ENCODE results near the gene FSD1.
"Not testable (repeated sequence)": the region's sequence is repeated elsewhere in the genome, so short reads cannot be mapped to it uniquely, and the experiment has no call there.

Gene FSD1

DNA sequence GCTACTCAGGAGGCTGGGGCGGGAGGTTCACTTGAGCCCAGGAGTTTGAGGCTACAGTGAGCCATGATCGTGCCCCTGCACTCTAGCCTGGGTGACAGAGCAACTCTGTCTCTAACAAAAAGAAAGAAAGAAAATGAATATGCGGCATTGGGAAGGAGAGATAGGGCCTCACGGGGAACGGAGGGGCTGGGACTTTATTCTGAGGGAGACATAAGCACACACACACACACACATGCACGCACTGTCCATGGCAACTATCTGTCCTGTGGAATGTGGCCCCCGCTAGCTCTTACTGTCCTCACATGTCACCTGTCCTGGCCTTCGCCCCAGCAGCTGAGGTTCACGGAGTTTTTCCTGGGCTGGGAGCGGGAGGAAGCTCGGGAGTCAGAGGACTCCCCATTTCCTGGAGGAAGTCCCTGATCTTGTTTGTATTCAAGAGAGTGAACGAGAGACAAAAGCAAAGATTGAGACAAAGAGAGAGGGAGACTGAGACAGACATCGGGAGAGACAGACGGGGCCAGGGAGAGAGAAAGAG, 33.6 kb downstream of the FSD1 start:
- peak overlapping the region; percentile 56; the same call in 1 of the 2 replicates for H3K4me3 ChIP-seq (ENCODE audit: low read length)

DNA sequence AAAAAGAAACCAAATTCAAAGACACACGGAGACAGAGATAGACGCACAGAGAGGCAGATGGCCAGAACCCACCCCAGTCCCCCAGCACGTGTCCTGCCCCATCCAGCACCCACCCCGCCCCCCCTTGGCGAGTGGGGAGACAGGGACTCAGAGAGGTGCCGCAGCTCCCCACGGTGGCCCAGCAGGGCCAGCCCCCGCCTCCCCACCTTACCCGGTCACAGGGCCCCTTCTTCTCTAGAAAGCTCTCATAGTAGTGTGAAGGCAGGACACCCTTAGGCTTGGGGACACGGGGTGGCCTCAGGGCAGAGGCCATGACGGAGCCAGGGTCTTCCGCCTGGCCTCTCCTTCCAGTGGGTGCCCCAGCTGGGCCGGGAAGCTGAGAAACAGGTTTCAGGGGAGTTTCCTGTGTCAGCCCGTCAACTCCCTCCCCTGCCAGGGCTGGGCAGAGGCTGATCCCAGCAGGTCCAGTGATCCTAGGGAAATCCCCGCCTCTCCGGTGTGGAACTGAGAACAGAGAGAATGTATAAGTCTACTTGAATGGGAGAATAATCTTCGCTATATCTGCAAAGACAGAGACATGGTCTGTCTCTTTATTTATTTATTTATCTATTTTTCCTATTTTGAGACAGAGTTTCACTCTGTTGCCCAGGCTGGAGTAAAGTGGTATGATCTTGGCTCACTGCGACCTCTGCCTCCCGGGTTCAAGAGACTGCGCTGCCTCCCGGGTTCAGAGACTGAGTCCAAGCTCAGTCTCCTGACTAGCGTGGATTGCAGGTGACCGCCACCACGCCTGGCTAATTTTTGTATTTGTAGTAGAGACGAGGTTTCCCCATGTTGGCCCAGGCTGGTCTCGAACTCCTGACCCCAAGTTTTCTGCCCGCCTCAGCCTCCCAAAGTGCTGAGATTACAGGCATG, 34.3 kb downstream of the FSD1 start, which contains the start of gene STAP2:
Gene STAP2, minus strand, starts transcription at position 387 of the 915 bp plus-strand sequence. Its CDS starts 74 bp downstream, at position 313.
- TF ChIP-seq ZNF274 (IDR thresholded peaks at IDR 0.05; ENCODE audit: low read depth, low read length) = no peak
- H3K4me3 ChIP-seq (ENCODE audit: low read length) = peak within 1 kb of the TSS; percentile 56; the same call in 1 of the 2 replicates

More for the DNA sequence above, 33.6 kb downstream of the FSD1 start:
- TF ChIP-seq ZNF274 (IDR thresholded peaks at IDR 0.05; ENCODE audit: low read depth, low read length) = no peak

DNA sequence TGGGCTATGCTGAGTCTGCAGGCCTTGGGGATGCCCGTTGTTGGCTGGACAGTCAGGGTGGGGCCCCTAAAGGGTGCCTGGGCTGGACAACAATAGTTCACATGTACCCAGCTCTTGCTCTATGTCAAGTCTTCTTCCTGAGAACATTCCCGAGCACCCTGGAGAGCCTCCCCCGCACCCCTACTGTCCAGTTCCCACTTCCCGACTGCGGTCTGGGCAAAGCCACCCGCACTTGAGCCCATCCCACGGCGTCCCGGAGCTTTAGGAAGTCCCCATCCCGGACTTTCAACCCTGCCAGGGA, 37.9 kb downstream of the FSD1 start:
- TF ChIP-seq ZNF274 (IDR thresholded peaks at IDR 0.05; ENCODE audit: low read depth, low read length) = no peak
- H3K4me3 ChIP-seq (ENCODE audit: low read length) = peak overlapping the region; percentile 70; the same call in 1 of the 2 replicates

DNA sequence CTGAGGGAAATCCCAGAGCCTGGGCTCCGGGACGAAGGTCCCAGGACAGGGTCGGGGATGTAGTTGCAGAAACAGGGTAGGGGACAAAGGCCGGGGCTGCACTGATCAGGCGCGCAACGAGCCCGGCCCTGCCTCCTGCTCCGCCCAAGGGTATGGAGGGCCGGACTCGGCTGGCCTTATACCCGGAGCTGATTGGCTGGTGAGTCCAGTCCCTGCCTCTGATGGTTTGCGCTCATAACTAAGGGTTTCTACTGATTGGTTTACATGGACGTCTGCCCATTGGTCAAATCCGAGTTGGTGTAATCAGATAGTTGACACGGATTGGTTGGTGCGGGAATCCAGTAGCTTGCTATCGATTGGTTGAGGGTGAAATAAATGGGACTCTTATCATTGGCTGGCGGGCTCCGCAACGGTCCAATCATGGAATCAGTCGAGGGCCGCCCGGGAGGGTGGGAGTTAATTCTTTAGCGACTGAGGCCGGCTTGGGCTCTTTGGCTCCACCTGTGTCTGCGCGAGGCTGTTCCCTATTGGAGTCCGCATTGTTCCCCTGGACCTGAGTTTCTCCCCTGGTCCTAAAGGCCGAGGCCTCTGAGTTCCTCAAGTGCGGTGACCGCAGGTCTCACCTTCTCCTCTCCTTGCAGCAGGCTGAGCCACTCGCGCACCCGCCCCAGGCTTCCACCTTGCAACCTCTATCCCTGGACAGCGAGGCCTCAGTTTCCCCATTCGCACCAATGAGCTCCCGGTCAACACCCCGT, 38.4 kb downstream of the FSD1 start:
- TF ChIP-seq ZNF274 (IDR thresholded peaks at IDR 0.05; ENCODE audit: low read depth, low read length) = no peak

DNA sequence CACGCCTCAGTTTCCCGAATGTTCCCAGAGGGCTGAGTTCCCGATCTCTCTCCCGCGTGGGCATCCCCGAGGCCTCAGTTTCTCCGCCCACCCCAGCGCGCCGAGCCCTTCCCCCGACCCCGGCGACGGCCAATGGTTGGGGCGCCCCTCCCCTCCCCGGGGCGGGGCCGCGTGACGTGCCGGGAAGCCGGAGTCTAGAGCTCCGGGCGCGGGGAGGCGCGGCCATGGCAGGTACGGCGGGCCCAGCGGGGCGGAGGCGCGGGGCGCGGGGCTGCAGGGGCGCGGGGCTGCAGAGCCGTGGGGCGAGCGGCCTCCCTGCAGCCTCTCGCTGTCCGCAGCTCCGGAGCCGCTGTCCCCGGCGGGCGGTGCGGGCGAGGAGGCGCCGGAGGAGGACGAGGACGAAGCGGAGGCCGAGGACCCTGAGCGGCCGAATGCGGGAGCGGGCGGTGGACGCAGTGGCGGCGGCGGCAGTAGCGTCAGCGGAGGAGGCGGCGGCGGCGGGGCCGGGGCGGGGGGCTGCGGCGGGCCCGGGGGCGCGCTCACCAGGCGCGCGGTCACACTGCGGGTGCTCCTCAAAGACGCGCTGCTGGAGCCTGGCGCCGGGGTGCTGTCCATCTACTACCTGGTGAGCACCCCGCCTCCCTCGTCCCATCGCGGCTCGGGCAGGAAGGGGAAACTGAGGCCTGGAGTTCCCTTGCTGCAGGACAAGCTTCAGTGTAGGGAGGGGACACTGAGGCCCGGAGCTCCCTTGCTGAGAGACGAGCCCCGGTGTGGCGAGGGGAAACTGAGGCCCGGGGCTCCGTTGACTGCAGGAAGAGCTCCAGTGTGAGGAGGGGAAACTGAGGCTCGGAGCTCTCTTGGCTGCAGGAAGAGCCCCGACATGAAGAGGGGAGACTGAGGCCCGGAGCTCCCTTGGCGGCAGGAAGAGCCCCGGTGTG, 39.2 kb downstream of the FSD1 start, which contains the start of gene MPND:
Gene MPND, plus strand, starts transcription at position 193 of the 938 bp plus-strand sequence. Its CDS starts 32 bp downstream, at position 225.
- TF ChIP-seq ZNF274 (IDR thresholded peaks at IDR 0.05; ENCODE audit: low read depth, low read length) = no peak
- H3K4me3 ChIP-seq (ENCODE audit: low read length) = peak within 1 kb of the TSS; percentile 73

More for the DNA sequence above, 38.4 kb downstream of the FSD1 start:
- H3K4me3 ChIP-seq (ENCODE audit: low read length) = peak overlapping the region; percentile 70

DNA sequence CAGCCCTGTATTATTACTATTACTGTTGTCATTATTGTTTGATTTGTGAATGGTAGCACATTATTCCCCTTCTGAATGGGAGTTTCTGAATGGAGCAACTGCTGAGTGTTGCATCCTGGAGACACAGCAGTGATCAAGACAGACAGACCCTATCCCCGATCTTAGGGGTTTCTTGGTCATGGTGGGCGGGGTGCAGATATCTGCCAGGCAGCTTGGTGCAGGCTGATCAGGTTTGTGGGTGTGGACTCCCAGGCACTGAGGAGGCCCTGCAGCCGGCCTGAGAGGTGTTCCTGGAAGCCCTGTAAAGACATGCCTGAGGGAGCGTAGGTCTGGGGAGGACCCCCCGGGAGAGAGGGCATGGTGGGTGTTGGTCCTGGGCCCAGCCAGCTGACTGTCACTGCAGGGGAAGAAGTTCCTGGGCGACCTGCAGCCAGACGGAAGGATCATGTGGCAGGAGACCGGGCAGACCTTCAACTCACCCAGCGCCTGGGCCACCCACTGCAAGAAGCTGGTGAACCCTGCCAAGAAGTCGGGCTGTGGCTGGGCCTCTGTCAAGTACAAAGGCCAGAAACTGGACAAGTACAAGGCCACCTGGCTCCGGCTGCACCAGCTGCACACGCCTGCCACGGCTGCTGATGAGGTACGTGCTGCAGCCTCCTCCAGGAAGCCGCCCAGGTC, 41.1 kb downstream of the FSD1 start:
- TF ChIP-seq ZNF274 (IDR thresholded peaks at IDR 0.05; ENCODE audit: low read depth, low read length) = no peak
- H3K4me3 ChIP-seq (ENCODE audit: low read length) = no peak overlapping the region

DNA sequence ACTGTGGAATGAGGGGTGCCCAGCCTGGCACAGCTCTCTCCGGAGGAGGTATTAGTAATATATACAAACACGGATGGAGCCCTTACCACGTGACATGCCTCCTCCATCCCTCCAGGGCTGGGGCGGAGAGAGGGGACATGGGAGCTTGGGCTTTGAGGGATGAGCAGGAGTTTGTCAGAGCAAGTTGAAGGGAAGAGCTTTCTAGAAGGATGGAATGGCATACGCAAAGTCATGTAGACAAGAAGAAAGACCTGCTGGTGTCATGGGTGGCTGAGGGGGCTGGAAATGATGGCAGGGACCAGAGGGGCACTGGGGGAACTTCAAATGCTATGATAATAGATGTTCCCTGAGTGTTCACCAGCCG, 41.6 kb downstream of the FSD1 start:
- no peak for TF ChIP-seq ZNF274 (IDR thresholded peaks at IDR 0.05; ENCODE audit: low read depth, low read length)
- H3K4me3 ChIP-seq (ENCODE audit: low read length) = no peak overlapping the region

DNA sequence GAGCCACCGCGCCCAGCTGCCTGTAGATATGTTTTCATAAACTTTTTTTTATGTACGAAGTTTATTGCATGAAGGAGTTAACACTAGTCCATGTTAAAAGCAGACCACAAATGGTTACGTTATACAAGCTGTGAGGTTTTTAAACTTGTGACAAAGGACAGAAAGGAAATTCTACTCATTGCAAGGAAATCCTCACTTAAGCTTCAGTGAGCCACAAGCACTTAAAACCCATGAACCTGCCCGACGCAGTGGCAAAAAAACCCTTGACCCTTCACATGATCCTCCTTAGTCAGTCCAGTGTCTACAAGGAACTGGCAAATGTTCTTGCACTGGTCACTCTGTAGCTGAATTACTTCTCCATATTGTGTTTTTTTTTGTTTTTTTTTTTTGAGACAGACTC, 43.1 kb downstream of the FSD1 start:
- no peak for TF ChIP-seq ZNF274 (IDR thresholded peaks at IDR 0.05; ENCODE audit: low read depth, low read length)
- no peak overlapping the region for H3K4me3 ChIP-seq (ENCODE audit: low read length)

DNA sequence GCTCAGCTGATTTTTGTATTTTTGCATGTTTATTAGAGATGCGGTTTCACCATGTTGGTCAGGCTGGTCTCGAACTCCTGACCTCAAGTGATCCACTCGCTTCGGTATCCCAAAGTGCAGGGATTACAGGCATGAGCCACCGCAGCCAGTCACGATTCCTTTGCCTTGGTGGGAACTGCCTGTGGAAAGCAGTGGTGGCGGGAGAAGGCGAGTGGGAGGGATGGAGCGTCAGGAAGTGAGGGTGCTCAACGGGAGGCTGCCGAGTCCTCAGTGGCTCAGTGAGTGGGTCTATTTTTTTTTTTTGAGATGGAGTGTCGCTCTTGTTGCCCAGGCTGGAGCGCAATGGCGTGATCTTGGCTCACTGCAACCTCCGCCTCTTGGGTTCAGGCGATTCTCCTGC, 44.8 kb downstream of the FSD1 start:
- H3K4me3 ChIP-seq (ENCODE audit: low read length) = not testable (repeated sequence)

DNA sequence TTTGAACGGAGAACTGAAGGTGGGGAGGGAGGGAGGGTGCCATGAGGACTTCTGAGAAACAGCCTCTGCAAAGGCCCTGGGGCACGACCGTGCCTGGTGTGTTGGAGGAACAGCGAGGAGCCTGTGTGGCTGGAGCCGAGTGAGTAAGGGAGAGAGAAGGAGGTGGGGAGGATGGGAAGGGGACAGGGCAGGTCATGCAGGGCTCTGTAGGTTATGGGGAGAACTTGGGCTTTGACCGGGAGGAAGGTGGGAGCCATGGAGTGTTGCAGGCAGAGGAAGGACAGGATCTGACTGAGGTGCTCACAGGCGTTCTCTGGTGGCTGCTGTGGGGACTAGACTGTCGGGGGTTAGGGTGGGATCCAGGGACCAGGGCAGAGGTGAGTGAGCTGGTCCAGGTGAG, 45.7 kb downstream of the FSD1 start:
- TF ChIP-seq ZNF274 (IDR thresholded peaks at IDR 0.05; ENCODE audit: low read depth, low read length) = no peak
- no peak overlapping the region for H3K4me3 ChIP-seq (ENCODE audit: low read length)

DNA sequence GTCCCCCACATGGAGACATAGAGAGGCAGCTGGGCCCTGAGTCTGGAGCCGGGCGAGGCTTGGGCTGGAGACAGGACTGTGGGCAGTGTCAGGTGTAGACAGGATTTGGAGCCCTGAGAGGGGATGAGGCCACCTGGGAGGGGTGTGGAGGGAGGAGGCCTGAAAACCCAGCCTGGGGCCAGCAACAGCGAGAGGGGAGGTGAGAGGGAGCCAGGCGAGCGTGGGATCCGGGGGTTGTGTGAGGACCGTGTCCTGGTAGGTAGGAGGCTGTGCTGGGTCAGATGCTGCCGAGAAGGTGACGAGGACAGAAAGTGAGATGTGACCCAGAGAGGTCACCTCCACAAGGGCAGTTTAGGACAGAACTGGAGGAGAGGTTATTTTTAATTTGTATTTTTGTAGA, 46.3 kb downstream of the FSD1 start:
- TF ChIP-seq ZNF274 (IDR thresholded peaks at IDR 0.05; ENCODE audit: low read depth, low read length) = no peak
- no peak overlapping the region for H3K4me3 ChIP-seq (ENCODE audit: low read length)

DNA sequence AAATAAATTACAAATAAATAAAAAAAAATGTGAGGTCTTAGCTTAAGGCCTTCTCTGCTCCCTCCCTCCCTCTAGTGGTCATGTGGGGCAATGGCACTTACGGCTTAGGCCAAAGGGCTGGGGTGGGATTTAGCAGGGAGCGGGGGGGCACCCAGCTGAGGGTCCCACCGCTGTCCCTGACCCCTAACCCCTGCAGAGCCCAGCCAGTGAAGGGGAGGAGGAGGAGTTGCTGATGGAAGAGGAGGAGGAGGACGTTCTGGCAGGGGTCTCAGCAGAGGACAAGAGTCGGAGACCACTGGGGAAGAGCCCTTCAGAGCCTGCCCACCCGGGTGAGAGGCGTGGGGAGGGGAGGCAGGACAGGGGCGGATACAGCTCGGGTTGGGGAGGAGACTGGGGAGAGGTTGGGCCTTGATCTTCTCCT, 48.3 kb downstream of the FSD1 start:
- TF ChIP-seq ZNF274 (IDR thresholded peaks at IDR 0.05; ENCODE audit: low read depth, low read length) = no peak

DNA sequence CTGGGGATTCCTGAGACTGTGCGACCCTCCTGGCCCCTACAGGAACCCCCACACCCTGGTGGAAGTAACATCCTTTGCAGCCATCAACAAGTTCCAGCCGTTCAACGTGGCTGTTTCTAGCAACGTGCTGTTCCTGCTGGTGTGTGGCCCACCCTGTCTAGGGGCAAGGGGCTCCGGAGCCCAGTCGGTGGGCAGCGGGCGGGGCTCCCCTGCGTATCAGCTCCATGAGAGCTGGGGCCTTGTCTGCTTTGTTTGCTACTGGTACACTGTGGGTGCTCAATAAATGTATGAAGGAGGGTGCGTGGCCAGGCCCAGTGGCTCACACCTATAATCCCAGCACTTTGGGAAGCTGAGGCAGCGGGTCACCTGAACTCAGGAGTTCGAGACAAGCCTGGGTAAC, 49.9 kb downstream of the FSD1 start:
- TF ChIP-seq ZNF274 (IDR thresholded peaks at IDR 0.05; ENCODE audit: low read depth, low read length) = no peak

More for the DNA sequence above, 48.3 kb downstream of the FSD1 start:
- H3K4me3 ChIP-seq (ENCODE audit: low read length) = no peak overlapping the region

More for the DNA sequence above, 49.9 kb downstream of the FSD1 start:
- H3K4me3 ChIP-seq (ENCODE audit: low read length) = no peak overlapping the region
